ENCODE results near the gene SIL1. TPM values are rescaled to one million over a fixed set of nuclear protein-coding genes. Genes with fewer than 3 reads are reported as not detected.

The SIL1 gene
- polyA plus RNA-seq, 1 experiment = 64.6 TPM

DNA sequence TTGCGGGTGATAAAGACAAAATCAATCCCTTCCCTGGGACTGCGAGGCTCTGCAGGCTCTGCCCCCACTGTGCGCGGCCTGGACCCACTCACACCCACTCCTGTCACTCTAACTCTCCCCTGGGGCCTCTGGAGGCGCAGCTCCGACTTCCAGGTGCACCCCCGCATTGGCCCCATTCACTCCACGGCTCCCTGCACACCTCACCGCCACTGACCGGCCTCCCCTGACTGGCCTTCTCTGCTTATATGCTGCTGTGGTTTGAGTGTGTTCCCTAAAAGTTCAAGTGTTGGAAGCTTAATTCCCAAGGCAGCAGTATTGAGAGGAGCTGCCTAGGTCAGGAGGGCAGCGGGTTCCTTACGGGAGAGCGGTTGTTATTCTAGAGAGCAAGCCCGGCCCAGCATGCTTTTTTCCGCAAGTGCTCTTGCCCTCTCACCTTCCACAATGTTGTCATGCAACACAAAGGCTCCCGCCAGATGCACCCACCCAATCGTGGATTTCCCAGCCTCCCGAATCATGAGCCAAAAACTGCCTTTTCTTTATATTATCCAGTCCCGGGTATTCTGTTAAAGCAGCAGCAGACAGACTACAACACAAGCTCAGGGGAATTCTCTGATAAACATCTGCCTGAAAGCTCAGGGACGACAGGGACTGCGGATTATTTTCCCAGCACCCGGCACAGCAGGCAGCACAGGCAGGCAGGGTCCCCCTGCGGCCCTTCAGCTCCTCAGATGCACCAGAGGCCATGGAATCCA lies 249.5 kb downstream of the SIL1 start:
- H3K27ac ChIP-seq (ENCODE audit: low read depth, low read length) = no peak overlapping the region
- no peaks in the 10 kb centered on the region for H3K27me3 ChIP-seq (ENCODE audit: control insufficient read depth, insufficient read depth, low read length)
- POLR2A ChIA-PET = no interaction called here
- no peak for DNase-seq (ENCODE audit: low read depth, low spot score)
- TF ChIP-seq, protein P1, sequence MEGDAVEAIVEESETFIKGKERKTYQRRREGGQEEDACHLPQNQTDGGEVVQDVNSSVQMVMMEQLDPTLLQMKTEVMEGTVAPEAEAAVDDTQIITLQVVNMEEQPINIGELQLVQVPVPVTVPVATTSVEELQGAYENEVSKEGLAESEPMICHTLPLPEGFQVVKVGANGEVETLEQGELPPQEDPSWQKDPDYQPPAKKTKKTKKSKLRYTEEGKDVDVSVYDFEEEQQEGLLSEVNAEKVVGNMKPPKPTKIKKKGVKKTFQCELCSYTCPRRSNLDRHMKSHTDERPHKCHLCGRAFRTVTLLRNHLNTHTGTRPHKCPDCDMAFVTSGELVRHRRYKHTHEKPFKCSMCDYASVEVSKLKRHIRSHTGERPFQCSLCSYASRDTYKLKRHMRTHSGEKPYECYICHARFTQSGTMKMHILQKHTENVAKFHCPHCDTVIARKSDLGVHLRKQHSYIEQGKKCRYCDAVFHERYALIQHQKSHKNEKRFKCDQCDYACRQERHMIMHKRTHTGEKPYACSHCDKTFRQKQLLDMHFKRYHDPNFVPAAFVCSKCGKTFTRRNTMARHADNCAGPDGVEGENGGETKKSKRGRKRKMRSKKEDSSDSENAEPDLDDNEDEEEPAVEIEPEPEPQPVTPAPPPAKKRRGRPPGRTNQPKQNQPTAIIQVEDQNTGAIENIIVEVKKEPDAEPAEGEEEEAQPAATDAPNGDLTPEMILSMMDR (IDR thresholded peaks at IDR 0.05; ENCODE audit: low read depth, low read length) = no peak
- no peaks in the 10 kb centered on the region; the same call in 1 of the 2 replicates for H3K9me3 ChIP-seq (ENCODE audit: control insufficient read depth, insufficient read depth, low read length)
- no peak overlapping the region for H3K4me3 ChIP-seq (ENCODE audit: low read depth, low read length)
- CTCF ChIA-PET = no interaction called here

DNA sequence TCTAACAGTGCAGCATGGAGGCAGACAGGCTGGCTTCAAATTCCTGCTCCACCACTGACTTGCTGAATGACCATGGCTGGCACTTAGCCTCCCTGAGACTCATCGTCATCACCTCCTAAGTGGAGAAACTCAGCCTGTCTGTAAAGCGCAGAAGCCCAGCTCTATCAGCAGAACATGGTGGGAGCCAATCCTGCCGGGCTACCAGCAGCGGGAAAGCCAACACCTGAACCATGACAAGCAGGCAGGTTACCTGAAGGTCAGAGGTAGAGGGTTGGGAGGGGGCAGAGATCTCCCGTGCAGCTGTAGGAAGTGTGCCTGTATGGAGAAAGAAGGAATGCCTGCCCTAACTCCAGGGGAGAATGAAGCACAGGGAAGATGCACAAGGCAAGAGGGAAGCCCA lies 250.4 kb downstream of the SIL1 start:
- H3K27me3 ChIP-seq (ENCODE audit: control insufficient read depth, insufficient read depth, low read length) = no peaks in the 10 kb centered on the region
- ChIA-PET POLR2A (no interaction called here), CTCF (no interaction called here)
- DNase-seq (ENCODE audit: low read depth, low spot score) = no peak
- H3K9me3 ChIP-seq (ENCODE audit: control insufficient read depth, insufficient read depth, low read length) = no peaks in the 10 kb centered on the region; the same call in 1 of the 2 replicates
- H3K4me3 ChIP-seq (ENCODE audit: low read depth, low read length) = no peak overlapping the region
- TF ChIP-seq, protein P1 (IDR thresholded peaks at IDR 0.05; ENCODE audit: low read depth, low read length) = no peak
- H3K27ac ChIP-seq (ENCODE audit: low read depth, low read length) = no peak overlapping the region

DNA sequence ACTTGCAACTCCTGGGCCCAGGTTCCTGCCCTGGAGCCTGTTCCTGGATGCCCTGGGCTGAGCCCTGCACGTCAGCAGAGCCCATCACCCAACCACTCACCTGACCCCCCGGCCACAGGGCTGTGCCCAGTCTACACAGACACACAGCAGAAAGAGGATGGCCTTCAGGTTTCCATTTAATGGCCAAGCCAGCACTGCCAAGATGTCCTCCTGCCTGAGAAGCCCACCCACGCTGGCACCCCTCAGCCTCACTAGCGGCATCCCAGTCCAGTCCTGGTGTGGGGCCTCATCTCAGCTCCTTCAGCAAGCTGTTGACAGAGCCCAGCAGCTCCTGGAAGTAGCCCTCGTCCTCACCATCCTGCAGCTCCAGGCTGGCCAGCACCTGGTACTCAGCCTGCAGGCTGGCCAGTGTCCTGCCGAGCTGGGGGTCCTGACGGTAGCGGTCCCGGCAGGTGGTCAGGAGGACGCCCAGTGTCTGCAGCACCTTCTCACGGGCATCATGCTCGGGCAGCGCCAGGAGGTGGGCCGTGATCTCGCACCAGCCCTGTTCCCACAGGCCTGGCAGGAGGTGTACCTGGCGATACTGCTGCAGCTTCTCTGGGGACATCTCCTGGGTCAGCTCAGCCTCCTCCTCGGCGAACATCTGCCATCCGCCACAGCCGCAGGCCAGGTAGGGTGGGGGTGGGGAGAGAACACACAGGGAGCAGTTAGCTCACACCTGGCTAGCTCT lies 251.2 kb downstream of the SIL1 start:
- ChIA-PET CTCF (no interaction called here), POLR2A (no interaction called here)

DNA sequence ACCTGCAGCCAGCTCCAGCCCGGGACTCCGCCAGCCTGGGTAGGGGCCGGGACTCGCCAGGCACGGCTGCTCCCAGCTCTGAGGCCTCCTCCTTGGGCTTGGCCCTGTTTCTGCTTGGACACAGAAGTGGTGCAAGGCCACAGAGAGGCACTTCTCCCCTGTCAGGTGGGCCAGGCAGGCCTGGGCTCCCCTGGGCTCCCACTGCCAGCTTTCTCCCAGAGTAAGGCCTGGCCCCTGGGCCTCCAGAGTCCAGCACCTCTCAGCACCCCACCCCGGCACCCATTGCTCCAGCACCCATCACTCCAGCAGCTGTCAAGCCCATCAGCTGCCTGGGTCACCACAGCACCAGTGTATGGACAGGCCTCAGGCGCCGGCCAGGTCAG lies 251.9 kb downstream of the SIL1 start:
- ChIA-PET POLR2A (no interaction called here), CTCF (no interaction called here)

More for the DNA sequence above, 251.2 kb downstream of the SIL1 start:
- H3K27me3 ChIP-seq (ENCODE audit: control insufficient read depth, insufficient read depth, low read length) = no peaks in the 10 kb centered on the region
- TF ChIP-seq, protein P1 (IDR thresholded peaks at IDR 0.05; ENCODE audit: low read depth, low read length) = no peak
- H3K4me3 ChIP-seq (ENCODE audit: low read depth, low read length) = no peak overlapping the region
- DNase-seq (ENCODE audit: low read depth, low spot score) = no peak
- no peak overlapping the region for H3K27ac ChIP-seq (ENCODE audit: low read depth, low read length)
- H3K9me3 ChIP-seq (ENCODE audit: control insufficient read depth, insufficient read depth, low read length) = no peaks in the 10 kb centered on the region; the same call in 1 of the 2 replicates

More for the DNA sequence above, 251.9 kb downstream of the SIL1 start:
- TF ChIP-seq, protein P1 (IDR thresholded peaks at IDR 0.05; ENCODE audit: low read depth, low read length) = no peak
- no peaks in the 10 kb centered on the region for H3K27me3 ChIP-seq (ENCODE audit: control insufficient read depth, insufficient read depth, low read length)
- no peak for DNase-seq (ENCODE audit: low read depth, low spot score)
- no peaks in the 10 kb centered on the region; the same call in 1 of the 2 replicates for H3K9me3 ChIP-seq (ENCODE audit: control insufficient read depth, insufficient read depth, low read length)
- H3K27ac ChIP-seq (ENCODE audit: low read depth, low read length) = no peak overlapping the region
- no peak overlapping the region for H3K4me3 ChIP-seq (ENCODE audit: low read depth, low read length)
